ENCODE results near the gene ADAM15. TPM values are rescaled to one million over a fixed set of nuclear protein-coding genes. Genes with fewer than 3 reads are reported as not detected.

The ADAM15 gene
- total RNA-seq, 1 experiment from 2014 or later: 38.4 TPM

- no peak for DNase-seq (ENCODE audit: low spot score)
- Mint-ChIP-seq H3K27ac (peak overlapping the region; percentile 46; the same call in 1 of the 2 replicates), H3K27me3 (ENCODE audit: low read depth) (no peaks in the 10 kb centered on the region), H3K36me3 (peaks cover 8% of the 10 kb centered on the region; the same call in 1 of the 2 replicates), H3K4me1 (peaks cover 53% of the 10 kb centered on the region), H3K4me3 (no peak overlapping the region), H3K9me3 (no peaks in the 10 kb centered on the region)
- ATAC-seq: no peak
- CTCF ChIA-PET: interaction anchor here (0.6 to 6.8 kb wide), 18 partner anchors 8 to 181 kb away, joined by 3 to 73 read pairs (median 8); partner anchors contain the start of genes ADAM15, EFNA4, LENEP and PBXIP1
- POLR2A ChIA-PET: interaction anchor here (0.8 to 1.5 kb wide), 5 partner anchors 9 to 43 kb away, joined by 3 to 6 read pairs (median 4); partner anchors contain the start of genes FLAD1, LENEP and SHC1
- TF ChIP-seq E2F4 (CRISPR knock-in tag; IDR thresholded peaks at IDR 0.05; ENCODE audit: borderline replicate concordance, low read depth): no peak
- no peak for TF ChIP-seq MLX (CRISPR knock-in tag; IDR thresholded peaks at IDR 0.05)
- TF ChIP-seq TP53 (CRISPR knock-in tag; IDR thresholded peaks at IDR 0.05): no peak
- no peak for TF ChIP-seq CDX4 (CRISPR knock-in tag; IDR thresholded peaks at IDR 0.05; ENCODE audit: borderline replicate concordance)
- no peak for TF ChIP-seq GRHL2 (CRISPR knock-in tag; IDR thresholded peaks at IDR 0.05; ENCODE audit: insufficient replicate concordance, severe bottlenecking)
- no peak for TF ChIP-seq ELF4 (CRISPR knock-in tag; IDR thresholded peaks at IDR 0.05; ENCODE audit: low read depth)
- no peak for TF ChIP-seq IRF1 (CRISPR knock-in tag; IDR thresholded peaks at IDR 0.05)
- TF ChIP-seq ZBTB43 (CRISPR knock-in tag; IDR thresholded peaks at IDR 0.05): no peak
- no peak for TF ChIP-seq NR3C1 (CRISPR knock-in tag; conservative IDR thresholded peaks at IDR 0.05; ENCODE audit: low read depth)
- no peak for TF ChIP-seq MYBL2 (CRISPR knock-in tag; IDR thresholded peaks at IDR 0.05)
- TF ChIP-seq CBFB (CRISPR knock-in tag; IDR thresholded peaks at IDR 0.05; ENCODE audit: low read depth): no peak
- no peak for TF ChIP-seq RELA (CRISPR knock-in tag; IDR thresholded peaks at IDR 0.05; ENCODE audit: borderline replicate concordance)
- TF ChIP-seq EMX1 (CRISPR knock-in tag; IDR thresholded peaks at IDR 0.05): no peak
- no peak for TF ChIP-seq SMAD4 (CRISPR knock-in tag; IDR thresholded peaks at IDR 0.05)
- TF ChIP-seq IRF2 (CRISPR knock-in tag; IDR thresholded peaks at IDR 0.05; ENCODE audit: borderline replicate concordance, low read depth): no peak
- no peak for TF ChIP-seq NR2C2 (CRISPR knock-in tag; IDR thresholded peaks at IDR 0.05)
- TF ChIP-seq GABPB1 (CRISPR knock-in tag; IDR thresholded peaks at IDR 0.05): no peak
Measured at GRCh38 chr1:155012776-155013602, 38.1 kb upstream of the ADAM15 start.

GRCh38 chr1:155013632-155014031 lies 37.5 kb upstream of the ADAM15 start:
- H3K36me3 Mint-ChIP-seq: peaks cover 8% of the 10 kb centered on the region; the same call in 1 of the 2 replicates
- no peaks in the 10 kb centered on the region for H3K27me3 Mint-ChIP-seq (ENCODE audit: low read depth)
- peaks cover 49% of the 10 kb centered on the region for H3K4me1 Mint-ChIP-seq
- POLR2A ChIA-PET: no interaction called here
- H3K4me3 Mint-ChIP-seq: no peak overlapping the region
- H3K9me3 Mint-ChIP-seq: no peaks in the 10 kb centered on the region
- no peak for DNase-seq (ENCODE audit: low spot score)
- H3K27ac Mint-ChIP-seq: no peak overlapping the region
- CTCF ChIA-PET: interaction anchor here (1.0 to 6.8 kb wide), 7 partner anchors 12 to 72 kb away, joined by 4 to 73 read pairs (median 18); partner anchors contain the start of genes EFNA4, LENEP and ZBTB7B
- no peak for ATAC-seq
- no peak for TF ChIP-seq ERG (CRISPR knock-in tag; IDR thresholded peaks at IDR 0.05)
- no peak for TF ChIP-seq ZNF219 (CRISPR knock-in tag; IDR thresholded peaks at IDR 0.05; ENCODE audit: borderline replicate concordance)
- TF ChIP-seq ZNF263 (CRISPR knock-in tag; IDR thresholded peaks at IDR 0.05; ENCODE audit: low read depth): no peak
- TF ChIP-seq USF2 (CRISPR knock-in tag; IDR thresholded peaks at IDR 0.05): no peak
- no peak for TF ChIP-seq USF1 (CRISPR knock-in tag; IDR thresholded peaks at IDR 0.05)
- TF ChIP-seq CDX4 (CRISPR knock-in tag; IDR thresholded peaks at IDR 0.05; ENCODE audit: borderline replicate concordance): no peak
- TF ChIP-seq NR3C1 (CRISPR knock-in tag; conservative IDR thresholded peaks at IDR 0.05; ENCODE audit: low read depth): no peak
- TF ChIP-seq TEAD1 (CRISPR knock-in tag; IDR thresholded peaks at IDR 0.05): no peak
- no peak for TF ChIP-seq JAZF1 (CRISPR knock-in tag; IDR thresholded peaks at IDR 0.05)
- no peak for TF ChIP-seq SOX15 (CRISPR knock-in tag; IDR thresholded peaks at IDR 0.05)

Measured in WTC11 (cell line).